PFSK-1 (cell line): Measurements from ENCODE around the gene NUB1.

Experiments used
- FOXP2 ChIP-seq: optimal IDR thresholded peaks from 2 replicates; pipeline ENCODE3; 2011; ENCODE audit warnings: borderline replicate concordance, control low read depth, inconsistent platforms; ENCODE audit not compliant: insufficient read depth; ENCODE audit errors: extremely low read length, extremely low read depth
- POLR2AphosphoS5 ChIP-seq: IDR thresholded peaks from 2 replicates; pipeline ENCODE4 v1.6.1; 2012; ENCODE audit warnings: low read depth, mild to moderate bottlenecking, control low read depth, low read length, moderate library complexity
- SIN3A ChIP-seq: IDR thresholded peaks from 2 replicates; pipeline ENCODE4 v1.6.1; 2012; ENCODE audit warnings: mild to moderate bottlenecking, low read length, moderate library complexity, borderline replicate concordance; ENCODE audit not compliant: insufficient read depth
- TAF1 ChIP-seq: IDR thresholded peaks from 2 replicates; pipeline ENCODE4 v1.6.1; 2012; ENCODE audit warnings: low read length, control low read depth, borderline replicate concordance; ENCODE audit not compliant: insufficient read depth
- TF ChIP-seq, protein P1 (sequence below), 2 experiments: IDR thresholded peaks; 2 replicates each; pipeline versions ENCODE4 v1.6.1 to v1.8.0; 2011 to 2012; ENCODE audit warnings: low read depth in 2 of 2, low read length in 2 of 2, control low read depth in 1 of 2, inconsistent platforms in 1 of 2, mild to moderate bottlenecking in 1 of 2, moderate library complexity in 1 of 2; ENCODE audit not compliant: insufficient read depth in 1 of 2

Gene NUB1

DNA sequence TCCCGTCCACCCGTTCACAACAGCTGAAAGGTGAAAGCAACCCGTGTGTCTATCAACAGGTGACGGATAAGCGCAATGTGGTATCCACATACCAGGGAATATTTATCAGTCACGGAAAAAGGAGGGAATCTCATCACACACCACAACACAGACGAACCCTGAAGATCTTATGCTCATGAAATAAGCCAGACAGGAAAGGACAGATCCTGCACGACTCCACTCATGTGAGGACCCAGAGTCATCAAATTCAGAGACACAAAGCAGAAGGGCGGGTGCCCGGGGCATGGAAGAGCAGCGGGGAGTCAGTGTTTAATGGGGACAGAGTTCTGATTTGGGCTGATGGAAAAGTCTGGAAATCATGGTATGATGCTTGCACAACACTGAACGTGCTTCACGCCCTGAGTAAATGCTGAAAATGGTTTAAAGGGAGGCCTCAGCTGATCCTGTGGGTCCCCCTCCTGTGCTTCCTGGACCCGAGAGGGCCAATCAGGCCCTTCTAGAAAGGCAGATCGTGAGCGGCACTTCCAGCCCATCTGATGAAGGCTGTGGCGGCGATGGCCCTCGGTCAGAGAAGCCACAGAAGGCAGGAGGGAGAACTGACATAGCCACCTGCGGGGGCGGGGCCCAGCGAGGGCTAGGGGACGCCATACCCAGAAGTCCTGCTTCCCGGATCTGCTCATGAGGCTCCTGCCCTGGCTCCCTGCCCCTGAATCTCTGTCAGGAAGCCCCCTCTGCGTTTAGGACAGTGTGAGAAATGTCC is 49.2 kb downstream of the NUB1 start:
- no peak for TF ChIP-seq TAF1
- no peak for TF ChIP-seq FOXP2
- no peak for TF ChIP-seq SIN3A
- TF ChIP-seq, protein P1, sequence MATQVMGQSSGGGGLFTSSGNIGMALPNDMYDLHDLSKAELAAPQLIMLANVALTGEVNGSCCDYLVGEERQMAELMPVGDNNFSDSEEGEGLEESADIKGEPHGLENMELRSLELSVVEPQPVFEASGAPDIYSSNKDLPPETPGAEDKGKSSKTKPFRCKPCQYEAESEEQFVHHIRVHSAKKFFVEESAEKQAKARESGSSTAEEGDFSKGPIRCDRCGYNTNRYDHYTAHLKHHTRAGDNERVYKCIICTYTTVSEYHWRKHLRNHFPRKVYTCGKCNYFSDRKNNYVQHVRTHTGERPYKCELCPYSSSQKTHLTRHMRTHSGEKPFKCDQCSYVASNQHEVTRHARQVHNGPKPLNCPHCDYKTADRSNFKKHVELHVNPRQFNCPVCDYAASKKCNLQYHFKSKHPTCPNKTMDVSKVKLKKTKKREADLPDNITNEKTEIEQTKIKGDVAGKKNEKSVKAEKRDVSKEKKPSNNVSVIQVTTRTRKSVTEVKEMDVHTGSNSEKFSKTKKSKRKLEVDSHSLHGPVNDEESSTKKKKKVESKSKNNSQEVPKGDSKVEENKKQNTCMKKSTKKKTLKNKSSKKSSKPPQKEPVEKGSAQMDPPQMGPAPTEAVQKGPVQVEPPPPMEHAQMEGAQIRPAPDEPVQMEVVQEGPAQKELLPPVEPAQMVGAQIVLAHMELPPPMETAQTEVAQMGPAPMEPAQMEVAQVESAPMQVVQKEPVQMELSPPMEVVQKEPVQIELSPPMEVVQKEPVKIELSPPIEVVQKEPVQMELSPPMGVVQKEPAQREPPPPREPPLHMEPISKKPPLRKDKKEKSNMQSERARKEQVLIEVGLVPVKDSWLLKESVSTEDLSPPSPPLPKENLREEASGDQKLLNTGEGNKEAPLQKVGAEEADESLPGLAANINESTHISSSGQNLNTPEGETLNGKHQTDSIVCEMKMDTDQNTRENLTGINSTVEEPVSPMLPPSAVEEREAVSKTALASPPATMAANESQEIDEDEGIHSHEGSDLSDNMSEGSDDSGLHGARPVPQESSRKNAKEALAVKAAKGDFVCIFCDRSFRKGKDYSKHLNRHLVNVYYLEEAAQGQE (IDR thresholded peaks at IDR 0.05; ENCODE audit: insufficient read depth in 1 of 2, low read depth in 2 of 2, low read length in 2 of 2): no peak
- no peak for TF ChIP-seq POLR2AphosphoS5

DNA sequence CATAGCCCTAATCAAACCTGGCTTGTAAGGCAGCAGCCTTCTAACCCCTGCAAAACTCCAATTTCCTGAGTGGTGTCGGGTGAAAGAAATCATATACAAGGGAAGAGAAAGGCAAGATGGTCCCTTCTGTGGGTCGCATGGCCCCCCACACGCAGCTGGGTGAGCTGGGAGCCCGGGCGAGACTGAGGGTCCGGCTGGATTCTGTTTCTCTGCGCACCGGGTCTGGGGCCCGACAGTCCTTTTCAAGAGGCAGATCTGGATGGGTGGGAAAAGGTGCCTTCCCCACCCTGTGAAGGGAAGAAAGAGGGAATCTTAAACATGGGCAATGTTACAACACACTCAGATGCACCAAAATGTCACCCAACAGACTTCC is 49.7 kb downstream of the NUB1 start:
- TF ChIP-seq TAF1 (no peak), SIN3A (no peak), FOXP2 (no peak), POLR2AphosphoS5 (no peak)
- TF ChIP-seq, protein P1 (IDR thresholded peaks at IDR 0.05; ENCODE audit: insufficient read depth in 1 of 2, low read depth in 2 of 2, low read length in 2 of 2): no peak

DNA sequence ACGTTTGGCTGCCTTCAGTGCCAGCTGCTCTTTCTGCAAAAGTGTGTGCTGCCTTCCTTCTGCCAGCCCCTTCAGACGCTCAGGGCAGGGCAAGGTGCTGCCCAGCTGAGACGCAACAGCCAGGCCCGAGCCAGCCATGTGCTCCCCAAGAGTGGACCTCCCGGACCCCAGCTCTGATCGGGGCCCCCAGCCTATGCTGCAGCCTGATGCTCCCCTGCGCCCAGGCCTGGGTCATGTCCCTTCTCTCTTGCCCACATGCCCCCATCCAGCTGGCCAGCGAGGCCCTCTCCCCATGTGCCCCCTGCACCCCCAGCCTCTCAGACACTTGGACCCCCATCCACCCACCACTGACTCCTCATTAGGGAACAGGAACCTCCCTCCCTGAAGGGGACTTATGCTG is 50.4 kb downstream of the NUB1 start:
- TF ChIP-seq SIN3A (no peak), TAF1 (no peak), POLR2AphosphoS5 (no peak), FOXP2 (no peak)
- TF ChIP-seq, protein P1 (IDR thresholded peaks at IDR 0.05; ENCODE audit: insufficient read depth in 1 of 2, low read depth in 2 of 2, low read length in 2 of 2): no peak

DNA sequence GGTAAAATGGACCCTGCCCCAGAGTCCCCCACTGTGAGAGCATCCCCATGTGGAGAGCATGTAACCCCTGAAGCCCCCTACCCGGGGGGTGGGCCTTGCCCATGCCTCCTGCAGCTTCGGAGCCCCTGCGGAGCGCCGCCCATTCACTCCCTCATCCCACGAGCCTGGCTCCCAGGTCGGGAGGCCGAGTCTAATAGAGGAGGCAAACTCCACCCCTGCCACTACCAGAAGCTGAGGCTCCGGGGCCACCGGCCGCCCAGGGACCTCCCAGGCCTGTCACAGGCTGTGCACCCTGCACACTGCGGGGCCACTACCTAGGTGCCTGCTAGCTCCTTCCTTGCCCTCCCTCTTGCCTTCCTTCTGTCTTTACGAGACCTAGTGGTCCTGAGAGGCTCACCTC is 50.8 kb downstream of the NUB1 start:
- TF ChIP-seq POLR2AphosphoS5: no peak
- no peak for TF ChIP-seq SIN3A
- TF ChIP-seq TAF1: no peak
- TF ChIP-seq FOXP2: no peak
- TF ChIP-seq, protein P1 (IDR thresholded peaks at IDR 0.05; ENCODE audit: insufficient read depth in 1 of 2, low read depth in 2 of 2, low read length in 2 of 2): no peak
